ENCODE results near the gene UBE2E2.

UBE2E2 gene

GRCh38 chr3:23637339-23637738 is 434.2 kb downstream of the UBE2E2 start:
- DNase-seq (ENCODE audit: insufficient read length) (no peak), FAIRE-seq (no peak)
- TF ChIP-seq TAF1 (IDR thresholded peaks at IDR 0.05; ENCODE audit: borderline replicate concordance, low read depth, low read length) = no peak
- TF ChIP-seq POLR2A (IDR thresholded peaks at IDR 0.05; ENCODE audit: low read depth, low read length) = no peak
- TF ChIP-seq POLR2AphosphoS5 (IDR thresholded peaks at IDR 0.05; ENCODE audit: low read depth, low read length) = no peak

- TF ChIP-seq POLR2AphosphoS5 (IDR thresholded peaks at IDR 0.05; ENCODE audit: low read depth, low read length) (no peak), TAF1 (IDR thresholded peaks at IDR 0.05; ENCODE audit: borderline replicate concordance, low read depth, low read length) (no peak), POLR2A (IDR thresholded peaks at IDR 0.05; ENCODE audit: low read depth, low read length) (no peak)
- no peak for FAIRE-seq
- DNase-seq (ENCODE audit: insufficient read length) = no peak
These were observed 437.5 kb downstream of the UBE2E2 start for GRCh38 chr3:23640471-23641146.
